HUES64 (cell line): ENCODE results near the gene IFT52.
A peak's percentile ranks its signal among the peaks of the same experiment; 100 is the strongest.
"Not testable (repeated sequence)": the region's sequence is repeated elsewhere in the genome, so short reads cannot be mapped to it uniquely, and the experiment has no call there.

Experiments
- H3K27ac ChIP-seq: 2 replicates; pipeline ENCODE4 v1.7.0; 2013; ENCODE audit warnings: low read depth, low read length, inconsistent platforms
- H3K27me3 ChIP-seq: 2 replicates; pipeline ENCODE4 v1.6.1; 2013; ENCODE audit warnings: mild to moderate bottlenecking, low read length; ENCODE audit not compliant: insufficient read depth
- H3K36me3 ChIP-seq: 2 replicates; pipeline ENCODE4 v1.6.1; 2013; ENCODE audit warnings: mild to moderate bottlenecking, low read length; ENCODE audit not compliant: insufficient read depth
- H3K4me1 ChIP-seq: 2 replicates; pipeline ENCODE4 v1.6.1; 2013; ENCODE audit warnings: mild to moderate bottlenecking, low read length, moderate library complexity; ENCODE audit not compliant: insufficient read depth
- H3K4me3 ChIP-seq: 2 replicates; pipeline ENCODE4 v1.5.1; 2013; ENCODE audit warnings: mild to moderate bottlenecking, low read length, moderate library complexity
- H3K9ac ChIP-seq: 2 replicates; pipeline ENCODE4 v1.6.1; 2013; ENCODE audit warnings: mild to moderate bottlenecking, low read depth, low read length
- H3K9me3 ChIP-seq: 2 replicates; pipeline ENCODE4 v1.6.1; 2013; ENCODE audit warnings: low read depth, low read length; ENCODE audit not compliant: insufficient read depth
- WGBS: fragments of 150-250, 120-280 bp; methylation state at CpG from one replicate; pipeline ENCODE4 v1.1.7; 2013; ENCODE audit warnings: missing lambda C conversion rate; 5-methylcytosine and 5-hydroxymethylcytosine counted together

IFT52 gene

GRCh38 chr20:43655176-43655575 is 64.4 kb downstream of the IFT52 start:
- H3K36me3 ChIP-seq, H3K9me3 ChIP-seq: not testable (repeated sequence)
- 94% methylated on average over 4 of the region's 6 CpGs for WGBS

GRCh38 chr20:43655937-43656336 is 65.2 kb downstream of the IFT52 start:
- 92% methylated on average over 3 of the region's 3 CpGs for WGBS
- no peaks in the 10 kb centered on the region for H3K27me3 ChIP-seq
- H3K4me3 ChIP-seq: no peak overlapping the region
- no peaks in the 10 kb centered on the region for H3K9me3 ChIP-seq
- H3K36me3 ChIP-seq: no peaks in the 10 kb centered on the region
- peaks cover 6% of the 10 kb centered on the region for H3K4me1 ChIP-seq
- no peak overlapping the region for H3K9ac ChIP-seq
- no peak overlapping the region for H3K27ac ChIP-seq

More at GRCh38 chr20:43655176-43655575, 64.4 kb downstream of the IFT52 start:
- H3K4me3 ChIP-seq, H3K27ac ChIP-seq, H3K27me3 ChIP-seq, H3K9ac ChIP-seq, H3K4me1 ChIP-seq: not testable (repeated sequence)

GRCh38 chr20:43658069-43658722 is 67.5 kb downstream of the IFT52 start:
- H3K4me3 ChIP-seq: peak overlapping the region; percentile 94
- H3K27me3 ChIP-seq: 0 out of 2 replicates have a peak, but pooled peaks cover 3% of the 10 kb centered on the region
- peak overlapping the region; percentile 87 for H3K27ac ChIP-seq
- peaks cover 6% of the 10 kb centered on the region for H3K4me1 ChIP-seq
- H3K9me3 ChIP-seq: no peaks in the 10 kb centered on the region
- H3K36me3 ChIP-seq: no peaks in the 10 kb centered on the region
- WGBS: 63% methylated on average over 11 of the region's 11 CpGs
- H3K9ac ChIP-seq: peak overlapping the region; percentile 85

- Histone ChIP-seq H3K9ac (no peak overlapping the region), H3K27ac (no peak overlapping the region)
These were observed 68.1 kb downstream of the IFT52 start for GRCh38 chr20:43658723-43659419.

GRCh38 chr20:43662943-43663655 is 72.4 kb downstream of the IFT52 start:
- peaks cover 3% of the 10 kb centered on the region for H3K4me1 ChIP-seq
- no peaks in the 10 kb centered on the region for H3K9me3 ChIP-seq
- H3K4me3 ChIP-seq: no peak overlapping the region
- H3K27me3 ChIP-seq: peaks cover 7% of the 10 kb centered on the region; the same call in 1 of the 2 replicates
- H3K27ac ChIP-seq: no peak overlapping the region
- no peak overlapping the region for H3K9ac ChIP-seq
- WGBS: 89% methylated on average over 2 of the region's 2 CpGs
- no peaks in the 10 kb centered on the region for H3K36me3 ChIP-seq

More at GRCh38 chr20:43658723-43659419, 68.1 kb downstream of the IFT52 start:
- 0 out of 2 replicates have a peak, but pooled peaks cover 3% of the 10 kb centered on the region for H3K27me3 ChIP-seq
- H3K4me3 ChIP-seq: no peak overlapping the region
- H3K36me3 ChIP-seq: no peaks in the 10 kb centered on the region
- WGBS: 71% methylated on average over 6 of the region's 6 CpGs
- H3K4me1 ChIP-seq: peaks cover 6% of the 10 kb centered on the region
- H3K9me3 ChIP-seq: no peaks in the 10 kb centered on the region

- 74% methylated on average over 5 of the region's 6 CpGs for WGBS
- Histone ChIP-seq H3K9me3 (no peaks in the 10 kb centered on the region), H3K36me3 (peaks cover 14% of the 10 kb centered on the region), H3K4me3 (no peak overlapping the region), H3K27ac (no peak overlapping the region), H3K4me1 (no peaks in the 10 kb centered on the region), H3K9ac (no peak overlapping the region), H3K27me3 (peaks cover 7% of the 10 kb centered on the region; the same call in 1 of the 2 replicates)
These were observed 74.9 kb downstream of the IFT52 start for GRCh38 chr20:43665466-43666176.

- H3K9me3 ChIP-seq: no peaks in the 10 kb centered on the region
- H3K4me1 ChIP-seq: no peaks in the 10 kb centered on the region
- WGBS: 14% methylated on average over 84 of the region's 90 CpGs
- peak within 1 kb of the TSS; percentile 69; the same call in 1 of the 2 replicates for H3K27ac ChIP-seq
- H3K4me3 ChIP-seq: peak within 1 kb of the TSS; percentile 86
- H3K27me3 ChIP-seq: peaks cover 7% of the 10 kb centered on the region; the same call in 1 of the 2 replicates
- peaks cover 15% of the 10 kb centered on the region for H3K36me3 ChIP-seq
- peak within 1 kb of the TSS; percentile 91 for H3K9ac ChIP-seq
These were observed 75.9 kb downstream of the IFT52 start, which contains the start of gene MYBL2 for GRCh38 chr20:43666376-43667328. Gene MYBL2 (plus strand): TSS chr20:43667114. CDS start chr20:43667284, 170 bp downstream.

GRCh38 chr20:43667341-43668132 is 76.8 kb downstream of the IFT52 start:
- H3K27ac ChIP-seq: peak overlapping the region; percentile 69; the same call in 1 of the 2 replicates
- WGBS: 4% methylated on average over 33 of the region's 34 CpGs

GRCh38 chr20:43669332-43669731 is 78.6 kb downstream of the IFT52 start:
- H3K27me3 ChIP-seq: peaks cover 4% of the 10 kb centered on the region; the same call in 1 of the 2 replicates
- H3K9me3 ChIP-seq: no peaks in the 10 kb centered on the region
- WGBS: 92% methylated on average over 2 of the region's 3 CpGs
- no peak overlapping the region for H3K4me3 ChIP-seq
- H3K9ac ChIP-seq: no peak overlapping the region
- H3K27ac ChIP-seq: no peak overlapping the region
- H3K36me3 ChIP-seq: peaks cover 37% of the 10 kb centered on the region
- no peaks in the 10 kb centered on the region for H3K4me1 ChIP-seq

More at GRCh38 chr20:43667341-43668132, 76.8 kb downstream of the IFT52 start:
- Histone ChIP-seq H3K27me3 (peaks cover 7% of the 10 kb centered on the region; the same call in 1 of the 2 replicates), H3K9ac (peak overlapping the region; percentile 91), H3K9me3 (no peaks in the 10 kb centered on the region), H3K4me3 (peak overlapping the region; percentile 86), H3K4me1 (no peaks in the 10 kb centered on the region), H3K36me3 (peaks cover 21% of the 10 kb centered on the region)
